ENCODE data around the gene BSG.

DNA sequence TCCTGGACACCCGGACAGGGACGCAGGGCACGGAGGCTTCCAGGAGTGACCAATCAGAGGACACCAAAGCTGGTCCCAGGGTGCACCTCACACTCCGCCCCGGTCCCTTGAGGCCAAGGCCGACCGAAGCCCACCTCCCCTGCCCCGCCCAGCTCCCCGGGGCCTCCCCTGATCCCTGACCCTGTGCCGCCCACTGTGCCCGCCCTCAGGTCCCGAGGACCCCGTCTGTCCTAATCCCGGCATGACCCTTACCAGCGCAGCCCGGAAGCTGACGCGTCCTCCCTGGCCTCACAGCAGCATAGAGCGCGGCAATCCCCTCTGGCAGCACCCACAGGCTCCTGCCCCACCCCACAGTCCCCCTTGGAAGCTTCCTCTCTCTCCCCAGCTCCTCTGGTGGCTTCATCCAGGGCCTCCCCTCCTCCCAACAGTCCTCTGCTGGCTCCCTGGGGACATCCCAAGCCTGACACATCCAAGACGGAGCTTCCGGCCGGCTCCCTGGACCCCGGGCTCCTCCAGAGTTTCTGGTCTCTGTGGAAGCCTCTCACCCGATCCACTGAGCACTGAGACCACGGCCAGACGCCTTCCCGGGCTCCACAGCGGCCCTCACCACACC lies 48.2 kb upstream of the BSG start:
- TF ChIP-seq CTCF (IDR thresholded peaks at IDR 0.05) (no peak), REST (IDR thresholded peaks at IDR 0.05; ENCODE audit: insufficient read depth in 1 of 2, low read depth in 2 of 2, low read length in 1 of 2) (no peak), POLR2AphosphoS5 (IDR thresholded peaks at IDR 0.05; ENCODE audit: low read depth, low read length) (no peak)
